Measurements from ENCODE around the gene CPSF4.

The CPSF4 gene

GRCh38 chr7:99438573-99439480, at the start of gene CPSF4, which contains the start of gene PTCD1:
CPSF4 (plus strand) TSS chr7:99438943; CDS start chr7:99439083, 140 bp downstream.
PTCD1 (minus strand) TSS chr7:99438798; CDS start chr7:99435242, 3,556 bp downstream.
- DNase-seq: peak; percentile 69 to 96 (median 90)

- DNase-seq: no peak
These were observed 49.0 kb upstream of the CPSF4 start for GRCh38 chr7:99389772-99390171.

GRCh38 chr7:99390941-99391602, 47.7 kb upstream of the CPSF4 start:
- no peak for DNase-seq

GRCh38 chr7:99392046-99392445, 46.7 kb upstream of the CPSF4 start:
- no peak for DNase-seq

GRCh38 chr7:99392659-99393354, 45.9 kb upstream of the CPSF4 start:
- peak in 34 of 56 donors; percentile 13 to 77 (median 41) for DNase-seq

GRCh38 chr7:99393355-99394187, 45.2 kb upstream of the CPSF4 start:
- DNase-seq: peak in 22 of 56 donors; percentile 25 to 77 (median 46)

GRCh38 chr7:99394188-99394502, 44.6 kb upstream of the CPSF4 start:
- no peak for DNase-seq

- no peak for DNase-seq
These were observed 43.0 kb upstream of the CPSF4 start for GRCh38 chr7:99395616-99396327.

GRCh38 chr7:99396418-99397296, 42.1 kb upstream of the CPSF4 start:
- DNase-seq: no peak

GRCh38 chr7:99397297-99397983, 41.3 kb upstream of the CPSF4 start:
- no peak for DNase-seq

- no peak for DNase-seq
These were observed 39.8 kb upstream of the CPSF4 start for GRCh38 chr7:99398891-99399445.

GRCh38 chr7:99399597-99399996, 39.1 kb upstream of the CPSF4 start:
- DNase-seq: no peak

GRCh38 chr7:99402854-99403253, 35.9 kb upstream of the CPSF4 start:
- no peak for DNase-seq

- no peak for DNase-seq
These were observed 35.0 kb upstream of the CPSF4 start for GRCh38 chr7:99403764-99404163.

GRCh38 chr7:99404235-99404976, 34.3 kb upstream of the CPSF4 start:
- no peak for DNase-seq

GRCh38 chr7:99404977-99405320, 33.8 kb upstream of the CPSF4 start:
- DNase-seq: no peak

GRCh38 chr7:99406557-99406956, 32.2 kb upstream of the CPSF4 start:
- no peak for DNase-seq

All from amygdala (tissue), 56 donors.